Activated CD8-positive, alpha-beta memory T cell treated with anti-CD3 and anti-CD28 coated beads, Interleukin-2, amount 10 ng/mL, durations not matched to agents 7 days and 5 days (primary cell): ENCODE data around the gene OPN1SW. TPM values are rescaled to one million over a fixed set of nuclear protein-coding genes. Genes with fewer than 3 reads are reported as not detected.

ENCODE experiments used
- ATAC-seq: fragments of 150-1000 bp; cut with Tn5 transposase; one replicate; pipeline ENCODE4 v1.10.0; 2021; ENCODE audit warnings: moderate library complexity
- CTCF ChIA-PET: fragments of 350-600 bp; sonication (Branson Sonifier 250); formaldehyde crosslinking; loops from one replicate; lab custom pipeline; 2021; ENCODE audit warnings: antibody characterized with exemption; lab: Charles Lee
- DNase-seq: peaks from one replicate; pipeline ENCODE4 v3.0.0-alpha.2; 2020
- H3K27ac Mint-ChIP-seq: one replicate; pipeline ENCODE4 v1.8.0; 2021; ENCODE audit warnings: mild to moderate bottlenecking, mixed read lengths
- H3K27me3 Mint-ChIP-seq: one replicate; pipeline ENCODE4 v1.8.0; 2021; ENCODE audit warnings: mixed read lengths
- H3K36me3 Mint-ChIP-seq: one replicate; pipeline ENCODE4 v1.8.0; 2021; ENCODE audit warnings: mild to moderate bottlenecking, mixed read lengths
- H3K4me1 Mint-ChIP-seq: one replicate; pipeline ENCODE4 v1.8.0; 2021; ENCODE audit warnings: mixed read lengths
- H3K4me3 Mint-ChIP-seq: one replicate; pipeline ENCODE4 v1.8.0; 2021; ENCODE audit warnings: mild to moderate bottlenecking, moderate library complexity, mixed read lengths
- H3K9me3 Mint-ChIP-seq: one replicate; pipeline ENCODE4 v1.8.0; 2022; ENCODE audit warnings: low read depth, mixed read lengths
- total RNA-seq, 2 experiments: library from RNA; stranded (reverse); gene quantifications; one replicate each; pipeline ENCODE4 v1.2.3, GENCODE V29; 2021

The OPN1SW gene
- total RNA-seq, 2 experiments from 2014 or later: not detected

DNA sequence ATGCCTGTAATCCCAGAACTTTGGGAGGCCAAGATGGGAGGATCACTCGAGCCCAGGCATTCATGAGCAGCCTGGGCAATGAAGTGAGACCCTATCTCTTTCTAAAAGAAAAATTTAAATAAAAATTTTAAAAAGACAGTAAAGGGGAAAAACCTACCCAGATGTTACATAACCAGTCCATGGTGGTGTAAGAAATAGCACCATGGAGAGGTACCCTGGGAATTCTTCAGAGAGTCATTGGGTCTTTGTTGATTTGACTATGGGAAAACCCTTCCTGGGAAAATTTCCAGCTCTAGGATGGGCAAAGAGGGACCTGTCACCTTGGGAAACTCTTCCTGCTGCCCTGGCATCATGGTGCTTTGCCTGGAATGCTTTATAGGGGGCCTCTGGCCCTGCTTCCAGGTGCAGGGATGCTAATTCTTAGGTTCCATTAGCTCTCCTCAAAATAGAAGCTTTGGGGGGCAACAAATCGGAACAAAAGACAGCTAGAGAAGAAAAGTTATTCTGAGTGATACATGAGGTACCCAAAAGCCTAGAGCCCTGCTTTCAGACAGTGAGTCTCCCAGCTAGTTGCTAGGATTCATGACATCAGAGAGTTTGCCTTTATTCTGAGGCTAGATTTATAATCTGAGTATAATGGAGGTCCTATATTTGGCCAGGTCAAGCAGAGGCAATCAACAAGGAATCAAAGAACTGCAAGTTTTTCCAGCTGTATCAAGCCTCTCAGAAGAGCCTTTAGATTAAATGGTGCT lies 26.2 kb upstream of the OPN1SW start:
- CTCF ChIA-PET: no interaction called here
- Mint-ChIP-seq H3K27ac (no peak overlapping the region), H3K36me3 (no peaks in the 10 kb centered on the region), H3K4me1 (no peaks in the 10 kb centered on the region), H3K9me3 (no peaks in the 10 kb centered on the region), H3K27me3 (no peaks in the 10 kb centered on the region), H3K4me3 (no peak overlapping the region)
- ATAC-seq: no peak
- no peak for DNase-seq

DNA sequence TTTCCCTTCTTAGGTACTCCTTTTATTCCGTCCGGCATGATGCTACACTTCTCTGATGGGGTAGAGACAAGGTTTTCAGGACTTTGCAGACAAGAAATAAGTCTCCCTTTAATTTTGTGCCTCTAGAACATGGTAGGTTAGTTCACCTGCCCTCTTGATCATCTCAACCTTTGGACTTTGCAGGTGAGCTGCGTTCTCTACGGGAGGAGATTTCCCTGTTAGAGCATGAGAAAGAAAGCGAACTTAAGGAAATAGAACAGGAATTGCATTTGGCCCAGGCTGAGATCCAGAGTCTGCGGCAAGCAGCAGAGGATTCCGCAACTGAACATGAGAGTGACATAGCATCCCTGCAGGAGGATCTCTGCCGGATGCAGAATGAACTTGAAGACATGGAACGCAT lies 25.4 kb upstream of the OPN1SW start:
- no peak overlapping the region for H3K27ac Mint-ChIP-seq
- H3K9me3 Mint-ChIP-seq: no peaks in the 10 kb centered on the region
- DNase-seq (no peak), ATAC-seq (no peak)
- H3K4me1 Mint-ChIP-seq: no peaks in the 10 kb centered on the region
- H3K36me3 Mint-ChIP-seq: no peaks in the 10 kb centered on the region
- H3K4me3 Mint-ChIP-seq: no peak overlapping the region
- CTCF ChIA-PET: no interaction called here
- H3K27me3 Mint-ChIP-seq: no peaks in the 10 kb centered on the region

DNA sequence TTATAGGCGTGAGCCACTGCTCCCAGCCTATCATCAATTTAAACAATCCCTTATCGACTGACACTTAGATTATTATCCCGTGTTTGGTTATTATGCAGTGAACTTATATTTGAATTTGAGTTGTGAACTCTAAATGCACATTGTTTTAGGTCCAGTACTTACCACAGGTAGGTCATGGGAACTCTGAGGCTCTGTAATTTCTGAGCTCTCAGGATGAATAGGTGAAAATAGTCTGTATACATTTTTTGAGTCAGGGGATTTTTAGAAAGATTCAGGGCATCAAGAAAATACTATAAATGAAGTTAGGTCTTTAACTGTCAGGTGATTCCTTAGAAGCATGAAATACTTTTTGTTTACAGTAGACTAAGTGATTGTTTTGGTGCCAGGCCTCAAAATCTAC lies 25.0 kb upstream of the OPN1SW start:
- H3K4me1 Mint-ChIP-seq: no peaks in the 10 kb centered on the region
- no peaks in the 10 kb centered on the region for H3K9me3 Mint-ChIP-seq
- no peak overlapping the region for H3K27ac Mint-ChIP-seq
- no peak overlapping the region for H3K4me3 Mint-ChIP-seq
- no peak for DNase-seq
- H3K36me3 Mint-ChIP-seq: no peaks in the 10 kb centered on the region
- CTCF ChIA-PET: no interaction called here
- no peak for ATAC-seq
- no peaks in the 10 kb centered on the region for H3K27me3 Mint-ChIP-seq

DNA sequence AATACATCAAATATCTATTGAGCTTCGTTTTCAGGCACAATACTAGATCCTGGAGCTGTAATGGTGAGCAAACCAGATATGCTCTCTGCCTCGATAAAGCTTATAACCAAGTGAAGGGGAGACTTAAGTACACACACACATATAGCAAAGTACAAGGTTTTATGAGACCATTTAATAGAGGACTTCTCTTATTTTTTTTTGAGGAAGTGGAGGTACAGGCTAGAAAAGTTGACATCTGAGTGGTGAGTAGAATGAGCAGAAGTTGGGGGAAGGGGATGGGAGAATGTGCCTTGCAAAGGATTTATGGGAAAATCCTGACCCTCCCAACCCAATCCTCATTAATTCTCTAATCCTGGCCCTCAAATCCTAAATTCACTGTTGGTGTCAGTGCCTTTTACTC lies 23.9 kb upstream of the OPN1SW start:
- H3K27me3 Mint-ChIP-seq: no peaks in the 10 kb centered on the region
- no peak overlapping the region for H3K4me3 Mint-ChIP-seq
- ATAC-seq: no peak
- no peaks in the 10 kb centered on the region for H3K4me1 Mint-ChIP-seq
- H3K27ac Mint-ChIP-seq: no peak overlapping the region
- CTCF ChIA-PET: no interaction called here
- H3K36me3 Mint-ChIP-seq: no peaks in the 10 kb centered on the region
- DNase-seq: no peak
- H3K9me3 Mint-ChIP-seq: no peaks in the 10 kb centered on the region

DNA sequence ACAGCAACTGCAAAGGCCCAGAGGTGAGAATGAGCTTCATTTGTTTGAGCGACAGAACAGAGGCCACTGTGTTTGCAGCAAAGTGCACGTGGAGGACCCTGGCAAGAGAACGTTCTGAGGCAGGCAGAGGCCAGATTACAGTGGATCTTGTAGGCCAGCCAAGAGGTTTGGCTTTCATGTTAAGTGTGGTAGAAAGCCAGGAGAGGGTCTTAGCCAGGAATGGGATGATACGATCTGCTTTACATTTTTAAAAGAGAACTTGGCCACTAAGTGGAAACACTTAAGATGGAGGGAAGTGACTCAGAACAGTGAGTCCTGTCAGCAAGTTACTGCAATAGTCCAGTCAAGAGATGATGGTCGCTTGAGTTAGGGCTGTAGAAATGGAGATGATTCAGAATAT lies 20.7 kb upstream of the OPN1SW start:
- CTCF ChIA-PET: interaction anchor here (3.7 kb wide), 1 partner anchor 87 kb away, joined by 16 read pairs; no protein-coding TSS in a partner anchor
- H3K4me3 Mint-ChIP-seq: no peak overlapping the region
- H3K27ac Mint-ChIP-seq: no peak overlapping the region
- H3K36me3 Mint-ChIP-seq: no peaks in the 10 kb centered on the region
- H3K4me1 Mint-ChIP-seq: peaks cover 3% of the 10 kb centered on the region
- no peaks in the 10 kb centered on the region for H3K9me3 Mint-ChIP-seq
- no peaks in the 10 kb centered on the region for H3K27me3 Mint-ChIP-seq
- ATAC-seq: no peak
- no peak for DNase-seq

DNA sequence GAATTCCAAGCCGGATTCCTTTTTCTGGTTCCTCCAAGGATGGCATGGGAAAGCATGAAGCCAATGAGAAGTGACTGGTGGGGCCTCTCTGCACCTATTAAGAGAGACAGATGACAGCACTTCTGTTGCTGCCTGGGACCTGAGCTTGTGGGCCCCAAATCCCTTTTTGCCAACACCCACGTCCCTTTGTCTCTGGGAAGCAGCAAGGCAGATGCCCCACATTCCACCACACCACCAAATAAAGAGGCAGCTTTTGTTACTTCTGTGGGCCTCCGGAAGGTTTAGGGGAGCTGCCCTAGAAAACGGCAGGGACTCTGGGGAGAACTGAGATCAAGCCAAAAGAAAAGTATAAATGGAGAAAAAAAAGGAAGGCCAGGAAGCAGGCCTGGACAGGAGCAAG lies 19.5 kb upstream of the OPN1SW start:
- H3K36me3 Mint-ChIP-seq: no peaks in the 10 kb centered on the region
- DNase-seq (no peak), ATAC-seq (no peak)
- H3K27me3 Mint-ChIP-seq: peaks cover 4% of the 10 kb centered on the region
- H3K4me3 Mint-ChIP-seq: no peak overlapping the region
- CTCF ChIA-PET: interaction anchor here (1.1 to 3.7 kb wide), 4 partner anchors 86 to 296 kb away, joined by 3 to 16 read pairs (median 4); no protein-coding TSS in a partner anchor
- no peak overlapping the region for H3K27ac Mint-ChIP-seq
- peaks cover 7% of the 10 kb centered on the region for H3K4me1 Mint-ChIP-seq
- H3K9me3 Mint-ChIP-seq: no peaks in the 10 kb centered on the region

DNA sequence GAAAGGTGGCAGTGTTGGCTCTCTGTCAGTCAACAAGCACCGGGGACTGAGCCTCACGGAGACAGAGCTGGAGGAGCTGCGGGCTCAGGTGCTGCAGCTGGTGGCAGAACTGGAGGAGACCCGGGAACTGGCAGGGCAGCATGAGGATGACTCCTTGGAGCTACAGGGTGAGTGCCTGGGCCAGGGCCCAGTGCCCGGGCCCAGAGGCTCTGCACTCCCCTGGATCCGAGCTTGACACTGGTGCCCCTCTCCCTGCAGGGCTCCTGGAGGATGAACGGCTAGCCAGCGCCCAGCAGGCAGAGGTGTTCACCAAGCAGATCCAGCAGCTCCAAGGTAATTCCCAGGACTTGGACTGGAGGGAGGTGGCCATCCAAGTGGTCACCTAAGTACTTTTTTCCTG lies 18.8 kb upstream of the OPN1SW start:
- no peaks in the 10 kb centered on the region for H3K36me3 Mint-ChIP-seq
- ATAC-seq: no peak
- no peaks in the 10 kb centered on the region for H3K9me3 Mint-ChIP-seq
- H3K27ac Mint-ChIP-seq: no peak overlapping the region
- DNase-seq: no peak
- no peak overlapping the region for H3K4me3 Mint-ChIP-seq
- peaks cover 10% of the 10 kb centered on the region for H3K27me3 Mint-ChIP-seq
- CTCF ChIA-PET: interaction anchor here (1.1 to 3.7 kb wide), 5 partner anchors 53 to 297 kb away, joined by 3 to 16 read pairs (median 4); no protein-coding TSS in a partner anchor
- H3K4me1 Mint-ChIP-seq: peaks cover 7% of the 10 kb centered on the region

DNA sequence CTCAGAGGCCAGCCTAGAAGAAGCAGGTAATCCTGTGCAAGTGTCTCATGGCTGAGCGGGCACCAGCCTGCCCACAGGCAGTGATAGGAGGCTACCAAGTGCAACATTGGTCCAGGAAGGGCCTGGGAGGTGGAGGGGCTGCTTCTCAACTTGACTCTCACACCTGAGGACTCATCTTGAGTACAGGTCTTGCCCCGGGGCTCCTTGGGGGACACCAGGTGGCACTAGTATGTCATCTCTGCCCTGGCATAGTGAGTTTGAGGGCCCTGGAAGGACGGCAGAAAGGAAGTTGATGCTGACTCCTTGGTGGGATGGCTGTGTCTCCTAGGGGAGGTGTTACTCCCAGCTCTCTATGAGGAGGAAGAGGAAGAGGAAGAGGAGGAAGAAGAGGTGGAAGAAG lies 18.4 kb upstream of the OPN1SW start:
- Mint-ChIP-seq H3K9me3 (no peaks in the 10 kb centered on the region), H3K4me1 (peaks cover 7% of the 10 kb centered on the region), H3K4me3 (no peak overlapping the region), H3K27ac (peak overlapping the region; percentile 16), H3K36me3 (no peaks in the 10 kb centered on the region), H3K27me3 (peaks cover 15% of the 10 kb centered on the region)
- CTCF ChIA-PET: interaction anchor here (1.1 to 3.7 kb wide), 4 partner anchors 53 to 296 kb away, joined by 3 to 16 read pairs (median 4); no protein-coding TSS in a partner anchor
- ATAC-seq (no peak), DNase-seq (peak; percentile 55)

DNA sequence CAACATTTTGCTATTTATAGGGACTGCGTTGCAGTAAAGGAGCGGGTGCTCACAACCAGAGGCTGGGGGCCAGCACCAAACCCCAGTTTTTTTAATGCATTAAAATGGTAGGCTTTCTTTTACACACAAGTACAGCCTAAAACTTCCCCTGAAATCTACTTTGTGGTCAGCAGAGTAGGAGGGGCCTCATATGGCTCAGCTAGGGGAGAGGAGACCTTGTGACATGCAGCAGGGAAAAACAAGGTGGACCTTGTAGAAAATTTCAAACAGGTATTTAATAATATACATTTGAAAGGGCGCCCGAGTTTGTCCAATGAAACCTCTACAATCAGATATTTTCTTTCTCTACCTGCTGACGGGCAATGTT lies 17.6 kb upstream of the OPN1SW start:
- no peak for ATAC-seq
- no peak overlapping the region for H3K4me3 Mint-ChIP-seq
- no peaks in the 10 kb centered on the region for H3K36me3 Mint-ChIP-seq
- peaks cover 7% of the 10 kb centered on the region for H3K4me1 Mint-ChIP-seq
- no peaks in the 10 kb centered on the region for H3K9me3 Mint-ChIP-seq
- DNase-seq: no peak
- CTCF ChIA-PET: interaction anchor here (3.7 kb wide), 1 partner anchor 90 kb away, joined by 16 read pairs; no protein-coding TSS in a partner anchor
- H3K27me3 Mint-ChIP-seq: peaks cover 23% of the 10 kb centered on the region
- H3K27ac Mint-ChIP-seq: no peak overlapping the region

DNA sequence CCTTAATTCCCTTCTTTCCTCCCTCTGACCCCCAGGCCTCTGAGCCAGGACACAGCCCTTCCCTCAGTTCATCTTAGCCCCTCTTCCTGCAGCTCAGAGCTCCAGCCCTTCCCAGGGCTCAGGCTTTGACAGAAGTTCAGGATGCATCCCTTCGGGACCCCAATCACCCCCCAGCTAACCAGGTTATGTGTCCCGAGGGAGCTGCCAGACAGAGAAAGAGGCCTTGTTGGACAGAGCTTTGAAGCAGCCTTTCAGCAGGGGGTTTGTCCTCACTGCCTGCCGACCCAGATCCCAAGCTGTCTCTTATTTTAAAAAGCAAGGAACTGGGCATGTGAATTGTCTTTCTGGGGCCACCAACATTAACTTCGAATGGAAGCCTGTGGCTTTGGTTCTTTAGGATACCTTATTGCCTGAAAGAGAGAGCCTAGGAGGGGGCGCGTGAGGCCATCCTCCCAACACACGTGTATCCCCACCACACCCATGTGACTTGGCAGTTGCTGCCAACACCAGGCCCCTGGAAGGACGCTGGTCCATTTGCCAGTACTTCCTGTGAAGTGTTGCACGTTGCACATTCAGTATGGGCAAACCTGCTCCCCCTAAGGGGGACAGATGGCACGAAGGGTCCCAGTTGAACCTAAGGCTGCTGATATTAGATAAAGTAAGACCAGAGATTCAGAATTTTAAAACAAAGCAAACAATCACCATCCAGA lies 17.0 kb upstream of the OPN1SW start:
- no peaks in the 10 kb centered on the region for H3K9me3 Mint-ChIP-seq
- DNase-seq (no peak), ATAC-seq (no peak)
- H3K4me3 Mint-ChIP-seq: no peak overlapping the region
- H3K36me3 Mint-ChIP-seq: no peaks in the 10 kb centered on the region
- H3K4me1 Mint-ChIP-seq: peaks cover 7% of the 10 kb centered on the region
- CTCF ChIA-PET: interaction anchor here (0.8 to 3.7 kb wide), 4 partner anchors 26 to 91 kb away, joined by 3 to 16 read pairs (median 5); no protein-coding TSS in a partner anchor
- H3K27ac Mint-ChIP-seq: no peak overlapping the region
- peaks cover 27% of the 10 kb centered on the region for H3K27me3 Mint-ChIP-seq

DNA sequence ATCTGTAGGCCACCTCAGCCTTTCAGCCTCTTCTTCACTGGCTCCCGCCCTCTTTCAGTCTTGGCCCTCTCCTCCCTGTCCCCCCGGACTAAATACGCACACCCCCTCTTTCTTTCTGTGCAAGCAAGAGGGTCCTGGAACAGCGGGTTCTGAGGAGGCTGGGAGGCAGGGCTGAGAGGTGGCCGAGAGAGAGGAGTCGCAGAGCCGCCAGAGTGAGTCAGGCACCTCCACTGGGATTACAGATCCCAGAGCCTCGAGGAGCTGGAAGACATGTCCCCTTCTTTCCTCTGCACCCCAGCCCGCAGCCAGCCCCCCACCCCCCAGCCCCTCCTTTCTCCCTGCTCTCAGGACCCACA lies 16.4 kb upstream of the OPN1SW start:
- Mint-ChIP-seq H3K36me3 (no peaks in the 10 kb centered on the region), H3K4me1 (peaks cover 7% of the 10 kb centered on the region), H3K9me3 (no peaks in the 10 kb centered on the region), H3K4me3 (peak overlapping the region; percentile 72), H3K27me3 (peaks cover 30% of the 10 kb centered on the region), H3K27ac (no peak overlapping the region)
- no peak for DNase-seq
- CTCF ChIA-PET: interaction anchor here (0.8 to 2.2 kb wide), 4 partner anchors 27 to 300 kb away, joined by 3 to 6 read pairs (median 4); no protein-coding TSS in a partner anchor
- ATAC-seq: no peak

DNA sequence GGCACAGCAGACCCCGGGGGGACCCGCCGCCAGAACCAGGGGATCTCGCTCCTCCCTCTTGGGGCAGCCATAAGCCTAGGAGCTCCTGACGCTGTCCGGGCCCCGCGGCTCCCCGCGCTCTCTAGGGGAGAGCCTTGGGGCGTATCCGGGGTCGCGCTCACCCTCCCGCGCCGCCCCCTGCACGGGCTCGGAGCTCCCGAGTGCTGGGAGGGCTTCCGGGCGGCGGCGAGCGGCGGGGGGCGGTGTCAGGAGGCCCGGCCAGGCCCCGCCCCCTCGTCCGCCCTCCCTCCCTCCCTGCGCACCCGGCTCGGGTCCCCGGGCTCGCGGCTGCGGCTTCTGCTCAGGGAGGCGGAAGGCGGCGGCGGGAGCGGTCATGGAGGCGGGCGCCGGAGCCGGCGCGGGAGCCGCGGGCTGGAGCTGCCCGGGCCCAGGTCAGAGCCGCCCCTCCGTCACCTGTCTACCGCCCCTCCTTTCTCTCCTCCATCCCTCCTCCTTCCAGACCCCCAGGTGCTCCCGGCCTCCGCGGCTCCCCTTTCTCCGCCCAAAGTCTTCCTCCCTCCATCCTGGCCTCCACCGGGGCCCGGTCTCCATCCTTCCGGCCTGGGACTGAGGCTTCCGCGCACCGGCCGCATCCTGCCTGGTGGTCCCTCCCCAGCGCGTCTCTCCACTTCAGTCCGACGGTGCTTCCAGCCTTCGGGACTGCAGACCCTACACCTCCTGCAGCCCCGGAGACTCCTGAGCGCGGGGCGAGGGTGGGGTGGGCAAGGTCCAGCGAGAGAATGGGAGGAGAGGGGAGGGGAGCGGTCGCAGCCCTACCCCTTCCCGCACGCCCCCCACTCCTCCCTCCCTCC lies 15.8 kb upstream of the OPN1SW start, which contains the start of gene CCDC136:
Gene CCDC136 (plus strand): TSS at position 848 of the 851 bp plus-strand sequence. CDS start 444 bp downstream, outside the sequence.
- CTCF ChIA-PET: interaction anchor here (1.0 to 2.2 kb wide), 3 partner anchors 91 to 300 kb away, joined by 3 to 6 read pairs (median 3); no protein-coding TSS in a partner anchor
- ATAC-seq (peak; percentile 95), DNase-seq (peak; percentile 79)

More for the DNA sequence above, 15.8 kb upstream of the OPN1SW start, which contains the start of gene CCDC136:
- peaks cover 7% of the 10 kb centered on the region for H3K4me1 Mint-ChIP-seq
- no peaks in the 10 kb centered on the region for H3K9me3 Mint-ChIP-seq
- no peaks in the 10 kb centered on the region for H3K36me3 Mint-ChIP-seq
- H3K27ac Mint-ChIP-seq: no peak within 1 kb of the TSS
- H3K4me3 Mint-ChIP-seq: peak within 1 kb of the TSS; percentile 72
- H3K27me3 Mint-ChIP-seq: peaks cover 30% of the 10 kb centered on the region
